SKM-1 (cell line): ENCODE measurements around the gene PIP5K1A.
"Not testable (repeated sequence)": the region's sequence is repeated elsewhere in the genome, so short reads cannot be mapped to it uniquely, and the experiment has no call there.

ENCODE experiments used
- DNase-seq: peaks from one replicate; lab custom pipeline; 2025; ENCODE audit not compliant: unreplicated experiment; lab: John Stamatoyannopoulos, UW

The PIP5K1A gene

GRCh38 chr1:151198254-151199127 lies at the start of gene PIP5K1A:
Gene PIP5K1A (plus strand): TSS chr1:151198552. CDS start chr1:151198997, 445 bp downstream.
- DNase-seq, result peak; percentile 99

- DNase-seq, result peak; percentile 88
These were observed 41.9 kb upstream of the PIP5K1A start, which contains the start of gene TNFAIP8L2 for GRCh38 chr1:151156515-151156819. Gene TNFAIP8L2 (plus strand): TSS chr1:151156649. CDS start chr1:151158698, 2,049 bp downstream.

GRCh38 chr1:151157067-151157531 lies 41.3 kb upstream of the PIP5K1A start:
- DNase-seq, result peak; percentile 97

- peak; percentile 25 for DNase-seq
These were observed 40.0 kb upstream of the PIP5K1A start for GRCh38 chr1:151158326-151158725.

- peak; percentile 43 for DNase-seq
These were observed 39.6 kb upstream of the PIP5K1A start for GRCh38 chr1:151158751-151159251.

GRCh38 chr1:151159373-151159772 lies 39.0 kb upstream of the PIP5K1A start:
- no peak for DNase-seq

- DNase-seq, result no peak
These were observed 33.5 kb upstream of the PIP5K1A start for GRCh38 chr1:151164732-151165280.

GRCh38 chr1:151165281-151165737 lies 33.0 kb upstream of the PIP5K1A start:
- no peak for DNase-seq

- peak; percentile 100 for DNase-seq
These were observed 32.4 kb upstream of the PIP5K1A start, which contains the start of the genes LYSMD1 and SCNM1 for GRCh38 chr1:151165738-151166504. Gene LYSMD1 (minus strand): TSS chr1:151165902. CDS start chr1:151165258, 644 bp downstream. Gene SCNM1 (plus strand): TSS chr1:151166144. CDS start chr1:151166153, 9 bp downstream.

- no peak for DNase-seq
These were observed 31.8 kb upstream of the PIP5K1A start for GRCh38 chr1:151166505-151166956.

- DNase-seq, result no peak
These were observed 31.2 kb upstream of the PIP5K1A start for GRCh38 chr1:151167116-151167515.

- DNase-seq, result no peak
These were observed 27.2 kb upstream of the PIP5K1A start for GRCh38 chr1:151171190-151171589.

GRCh38 chr1:151175041-151175741 lies 23.2 kb upstream of the PIP5K1A start:
- DNase-seq, result no peak

- peak; percentile 67 for DNase-seq
These were observed 22.5 kb upstream of the PIP5K1A start, which contains the start of gene TMOD4 for GRCh38 chr1:151175863-151176262. Gene TMOD4 (minus strand): TSS chr1:151175981. CDS start chr1:151174875, 1,106 bp downstream.

- no peak for DNase-seq
These were observed 21.8 kb upstream of the PIP5K1A start for GRCh38 chr1:151176514-151177045.

GRCh38 chr1:151184211-151184610 lies 14.1 kb upstream of the PIP5K1A start:
- no peak for DNase-seq

GRCh38 chr1:151187205-151187604 lies 11.1 kb upstream of the PIP5K1A start:
- no peak for DNase-seq

- DNase-seq, result not testable (repeated sequence)
These were observed 9.7 kb upstream of the PIP5K1A start for GRCh38 chr1:151188667-151189066.

GRCh38 chr1:151189637-151190445 lies 8.5 kb upstream of the PIP5K1A start, which contains the start of gene VPS72:
Gene VPS72 (minus strand): TSS chr1:151190197. CDS start chr1:151190121, 76 bp downstream.
- DNase-seq, result peak; percentile 98
